Chondrocyte (in vitro differentiated cells): ENCODE measurements around the gene ADCY7. TPM values are rescaled to one million over a fixed set of nuclear protein-coding genes. Genes with fewer than 3 reads are reported as not detected.

Source experiments
- DNase-seq: peaks from one replicate; pipeline ENCODE4 v3.0.0; 2021; ENCODE audit warnings: mixed read lengths, low spot score
- H3K27ac Mint-ChIP-seq: one replicate; pipeline ENCODE4 v1.8.0; 2021; ENCODE audit warnings: mild to moderate bottlenecking, moderate library complexity, mixed read lengths; ENCODE audit not compliant: unreplicated experiment
- H3K27me3 Mint-ChIP-seq: 2 replicates; pipeline ENCODE4 v1.8.0; 2021; ENCODE audit warnings: low read depth, mixed read lengths
- H3K36me3 Mint-ChIP-seq: 2 replicates; pipeline ENCODE4 v1.8.0; 2021; ENCODE audit warnings: low read depth, mixed read lengths
- H3K4me1 Mint-ChIP-seq: 2 replicates; pipeline ENCODE4 v1.8.0; 2021; ENCODE audit warnings: low read depth, mild to moderate bottlenecking, mixed read lengths
- H3K4me3 Mint-ChIP-seq: one replicate; pipeline ENCODE4 v1.8.0; 2021; ENCODE audit warnings: mild to moderate bottlenecking, moderate library complexity, mixed read lengths; ENCODE audit not compliant: unreplicated experiment
- H3K9me3 Mint-ChIP-seq: 2 replicates; pipeline ENCODE4 v1.8.0; 2021; ENCODE audit warnings: low read depth, mixed read lengths
- total RNA-seq: library from RNA; stranded (reverse); gene quantifications from 3 replicates; pipeline ENCODE4 v1.2.1, GENCODE V29; 2021
- TF ChIP-seq, protein P1 (sequence below): fragments of 200-600 bp; sonication (generic); IDR thresholded peaks from 2 replicates; pipeline ENCODE4 v1.5.0; 2021; ENCODE audit warnings: antibody characterized with exemption, mild to moderate bottlenecking, moderate library complexity

ADCY7 gene
- total RNA-seq, 1 donor from 2014 or later = 9.1 TPM

DNA sequence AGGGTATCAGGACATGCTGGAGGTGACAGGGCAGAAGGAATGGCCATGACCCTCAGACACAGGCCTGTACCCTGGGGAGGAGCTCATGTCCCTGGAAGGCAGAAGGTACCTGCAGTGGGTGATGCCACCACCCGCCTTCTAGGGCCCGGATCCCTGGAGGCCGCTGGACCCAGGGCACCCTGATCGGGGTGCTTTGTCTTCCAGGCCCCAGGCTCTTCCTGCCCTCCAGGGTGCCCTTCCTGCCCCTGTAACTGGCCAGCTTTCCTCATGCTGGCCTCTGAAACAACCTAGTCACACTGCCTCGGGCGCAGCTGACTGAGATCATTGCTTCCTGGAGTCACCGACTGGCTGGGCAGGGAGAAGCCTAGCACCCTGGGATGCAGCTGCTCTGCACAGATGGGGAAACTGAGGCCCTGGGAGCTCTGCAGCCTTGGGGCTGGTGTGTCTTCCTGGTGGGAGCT is 5.8 kb downstream of the ADCY7 start:
- H3K4me3 Mint-ChIP-seq = no peak overlapping the region
- H3K27me3 Mint-ChIP-seq = no peaks in the 10 kb centered on the region
- no peak overlapping the region for H3K27ac Mint-ChIP-seq
- TF ChIP-seq, protein P1, sequence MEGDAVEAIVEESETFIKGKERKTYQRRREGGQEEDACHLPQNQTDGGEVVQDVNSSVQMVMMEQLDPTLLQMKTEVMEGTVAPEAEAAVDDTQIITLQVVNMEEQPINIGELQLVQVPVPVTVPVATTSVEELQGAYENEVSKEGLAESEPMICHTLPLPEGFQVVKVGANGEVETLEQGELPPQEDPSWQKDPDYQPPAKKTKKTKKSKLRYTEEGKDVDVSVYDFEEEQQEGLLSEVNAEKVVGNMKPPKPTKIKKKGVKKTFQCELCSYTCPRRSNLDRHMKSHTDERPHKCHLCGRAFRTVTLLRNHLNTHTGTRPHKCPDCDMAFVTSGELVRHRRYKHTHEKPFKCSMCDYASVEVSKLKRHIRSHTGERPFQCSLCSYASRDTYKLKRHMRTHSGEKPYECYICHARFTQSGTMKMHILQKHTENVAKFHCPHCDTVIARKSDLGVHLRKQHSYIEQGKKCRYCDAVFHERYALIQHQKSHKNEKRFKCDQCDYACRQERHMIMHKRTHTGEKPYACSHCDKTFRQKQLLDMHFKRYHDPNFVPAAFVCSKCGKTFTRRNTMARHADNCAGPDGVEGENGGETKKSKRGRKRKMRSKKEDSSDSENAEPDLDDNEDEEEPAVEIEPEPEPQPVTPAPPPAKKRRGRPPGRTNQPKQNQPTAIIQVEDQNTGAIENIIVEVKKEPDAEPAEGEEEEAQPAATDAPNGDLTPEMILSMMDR = no peak
- peaks cover 5% of the 10 kb centered on the region for H3K4me1 Mint-ChIP-seq
- no peaks in the 10 kb centered on the region for H3K36me3 Mint-ChIP-seq
- H3K9me3 Mint-ChIP-seq = no peaks in the 10 kb centered on the region
- peak; percentile 77 for DNase-seq

DNA sequence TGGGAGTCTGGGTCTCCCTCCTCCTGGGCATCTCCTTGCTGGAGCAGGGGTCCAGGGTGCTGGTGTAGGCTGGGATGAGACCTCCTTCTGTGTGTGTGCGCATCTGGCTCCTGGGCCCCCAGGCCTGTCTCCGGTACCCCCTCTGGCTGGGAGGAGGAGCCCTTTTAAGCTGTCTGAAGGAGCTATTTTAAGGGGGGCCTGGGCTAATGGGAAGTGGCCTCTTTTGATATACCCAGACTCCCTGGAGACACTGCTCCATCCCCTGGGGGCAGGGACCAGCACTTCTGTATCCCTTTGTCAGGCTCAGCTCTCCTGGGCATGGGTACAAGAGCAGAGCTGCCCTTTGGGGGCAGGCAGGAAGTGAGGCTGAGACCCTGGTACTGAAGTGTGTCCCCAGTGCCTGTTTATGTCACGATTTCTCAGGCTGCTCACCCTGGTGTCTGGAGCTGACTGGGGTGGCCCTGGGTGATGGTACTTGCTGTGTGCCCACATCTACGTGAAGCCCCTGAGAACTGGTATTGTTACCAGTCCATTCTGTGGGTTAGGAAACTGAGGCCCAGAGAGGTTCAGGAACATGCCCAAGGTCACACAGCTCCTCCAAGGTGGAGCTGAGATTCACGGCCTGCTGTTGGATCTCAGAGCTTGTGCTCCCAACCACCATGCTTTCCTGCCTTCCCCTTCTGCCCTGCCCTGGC is 6.5 kb downstream of the ADCY7 start:
- no peak overlapping the region for H3K27ac Mint-ChIP-seq
- H3K4me3 Mint-ChIP-seq = no peak overlapping the region
- no peaks in the 10 kb centered on the region for H3K27me3 Mint-ChIP-seq
- TF ChIP-seq, protein P1 = no peak
- no peaks in the 10 kb centered on the region for H3K4me1 Mint-ChIP-seq
- H3K36me3 Mint-ChIP-seq = no peaks in the 10 kb centered on the region
- H3K9me3 Mint-ChIP-seq = no peaks in the 10 kb centered on the region
- peak; percentile 36 for DNase-seq

DNA sequence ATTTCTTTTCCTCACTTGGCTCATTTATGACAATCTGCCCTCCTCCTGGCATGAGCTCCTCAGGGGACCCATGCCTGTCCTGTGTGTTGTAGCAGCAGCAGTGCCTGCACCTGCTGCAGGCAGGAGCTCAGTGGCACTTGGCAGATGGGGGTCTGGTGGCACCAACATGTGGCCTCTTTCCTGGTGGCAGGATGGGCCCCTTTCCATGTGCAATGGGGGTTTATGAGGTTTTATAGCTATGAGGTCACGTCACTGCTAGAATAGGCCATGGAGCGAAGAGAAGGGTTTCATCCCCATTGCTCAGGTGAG is 7.0 kb downstream of the ADCY7 start:
- DNase-seq = no peak
- Mint-ChIP-seq H3K4me1 (no peaks in the 10 kb centered on the region), H3K9me3 (peaks cover 3% of the 10 kb centered on the region), H3K4me3 (no peak overlapping the region), H3K27me3 (no peaks in the 10 kb centered on the region), H3K27ac (no peak overlapping the region), H3K36me3 (no peaks in the 10 kb centered on the region)
- TF ChIP-seq, protein P1 = no peak

DNA sequence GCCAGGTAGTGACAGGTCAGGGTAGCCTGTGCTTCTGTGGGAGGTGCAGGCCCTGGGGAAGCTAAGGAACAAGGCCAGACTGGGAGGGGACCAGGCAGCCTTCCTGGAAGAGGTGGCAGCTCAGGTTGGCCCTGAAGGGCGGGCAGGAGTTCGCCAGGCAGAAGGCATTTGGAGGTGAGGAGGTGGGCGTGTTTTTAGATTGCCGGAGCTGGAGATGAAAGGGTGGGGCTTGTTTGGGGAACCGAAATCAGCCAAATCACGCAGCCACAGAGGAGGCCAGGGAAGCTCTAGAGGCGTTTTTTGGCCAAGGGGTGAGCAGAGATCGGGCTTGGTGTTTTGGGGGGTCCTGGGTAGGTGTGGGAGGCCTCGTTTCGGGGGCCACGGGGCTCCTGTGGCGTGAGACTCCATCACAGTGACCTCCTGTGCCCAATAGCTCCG is 7.6 kb downstream of the ADCY7 start:
- Mint-ChIP-seq H3K36me3 (no peaks in the 10 kb centered on the region), H3K4me3 (no peak overlapping the region), H3K27me3 (no peaks in the 10 kb centered on the region), H3K9me3 (peaks cover 5% of the 10 kb centered on the region), H3K4me1 (no peaks in the 10 kb centered on the region), H3K27ac (no peak overlapping the region)
- peak; percentile 68 for DNase-seq
- TF ChIP-seq, protein P1 = no peak

DNA sequence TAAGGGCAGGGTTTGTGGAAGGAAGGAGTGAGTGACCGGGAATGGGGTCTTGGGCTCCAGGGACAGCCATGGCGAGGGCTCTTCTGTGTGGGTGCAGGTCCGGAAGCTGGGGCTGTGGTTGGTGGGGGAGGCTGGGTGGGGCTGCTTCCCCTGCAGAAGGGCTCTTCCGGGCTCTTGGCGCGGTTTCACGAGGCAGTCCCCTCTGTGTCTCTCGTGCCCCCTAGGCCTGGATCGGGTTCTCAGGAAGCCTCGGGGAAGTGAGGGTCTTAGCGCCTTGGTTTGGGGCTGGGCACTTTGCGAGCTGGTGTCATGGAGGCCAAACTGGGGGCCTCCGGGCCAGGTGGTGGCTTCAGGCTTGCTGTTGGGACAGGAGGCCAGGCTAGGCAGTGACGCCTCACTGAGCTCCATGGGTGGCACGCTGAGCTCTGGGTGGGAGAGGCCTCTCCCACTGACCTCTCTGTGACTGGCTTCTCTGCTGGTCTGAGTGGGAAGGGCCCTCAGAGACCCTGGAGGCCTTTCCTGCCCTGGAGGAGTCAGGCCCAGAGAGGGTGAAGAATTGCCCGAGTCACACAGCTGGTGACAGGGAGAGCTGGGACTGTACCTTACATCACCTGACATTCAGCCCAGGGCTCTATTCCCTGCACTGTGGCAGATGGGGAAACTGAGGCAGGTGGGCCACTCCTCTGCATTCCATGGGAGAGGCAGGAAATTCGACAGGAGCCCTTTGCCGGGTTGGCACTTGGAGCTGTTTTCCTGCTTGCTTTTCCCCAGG is 8.2 kb downstream of the ADCY7 start:
- Mint-ChIP-seq H3K4me1 (no peaks in the 10 kb centered on the region), H3K4me3 (no peak overlapping the region), H3K27ac (no peak overlapping the region), H3K9me3 (peaks cover 5% of the 10 kb centered on the region), H3K27me3 (no peaks in the 10 kb centered on the region), H3K36me3 (no peaks in the 10 kb centered on the region)
- TF ChIP-seq, protein P1 = no peak
- DNase-seq = peak; percentile 55
